GM21576 (cell line): ENCODE data around the gene ROBO3.

ENCODE experiments used
- ATAC-seq: cut with Tn5 transposase; IDR thresholded peaks from one replicate; pipeline ENCODE4 v1.9.1; 2021; ENCODE audit warnings: mild to moderate bottlenecking, moderate library complexity; ENCODE audit not compliant: unreplicated experiment

ROBO3 gene

DNA sequence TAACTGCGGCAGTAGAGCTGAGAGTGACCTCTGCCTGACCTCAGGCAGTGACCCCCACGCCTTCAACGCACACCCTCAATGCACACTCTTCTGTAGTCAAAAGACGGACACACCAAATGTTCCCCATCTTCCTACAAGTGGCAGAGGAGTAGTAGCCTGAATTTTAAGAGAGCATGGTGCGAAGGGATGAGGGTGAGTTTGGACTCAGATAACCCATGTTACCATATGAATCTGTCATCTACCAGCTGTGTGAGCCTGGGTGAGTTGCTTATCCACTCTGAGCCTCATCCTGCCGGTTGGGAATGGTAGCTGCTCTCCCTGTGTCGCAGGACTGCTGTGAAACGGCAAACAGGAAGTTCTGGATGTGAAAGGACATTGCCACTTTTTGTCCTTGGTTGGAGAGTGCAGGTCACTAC lies 20.6 kb upstream of the ROBO3 start:
- ATAC-seq = no peak

DNA sequence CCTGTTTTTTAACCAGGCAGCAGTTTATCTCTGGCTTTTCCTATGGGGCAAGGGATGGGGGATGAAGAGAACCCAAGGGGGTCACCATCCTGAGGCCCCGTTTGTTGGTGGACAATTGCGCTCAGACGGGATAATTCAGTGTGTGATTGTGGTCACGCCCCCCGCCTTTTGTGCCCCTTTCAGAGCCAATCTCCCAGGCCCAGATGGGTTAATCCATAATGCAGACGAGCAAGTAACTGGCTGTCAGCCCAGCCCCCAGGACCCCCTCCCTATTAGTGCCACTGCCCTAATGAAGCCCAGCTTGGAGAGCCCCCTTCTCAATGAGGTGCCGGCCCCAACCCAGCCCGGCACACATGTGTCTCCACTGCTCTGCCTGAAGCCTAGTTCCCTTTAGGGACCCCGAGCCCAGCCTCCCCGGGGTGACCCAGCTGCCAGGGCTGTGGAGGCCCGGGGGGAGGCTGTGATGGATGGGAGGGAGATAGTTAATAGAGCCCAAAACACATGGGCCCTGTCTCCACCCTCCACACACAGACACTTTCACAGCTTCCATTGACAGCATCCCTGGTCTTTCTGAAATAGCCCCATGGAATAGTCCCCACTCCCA lies 19.1 kb upstream of the ROBO3 start:
- no peak for ATAC-seq

DNA sequence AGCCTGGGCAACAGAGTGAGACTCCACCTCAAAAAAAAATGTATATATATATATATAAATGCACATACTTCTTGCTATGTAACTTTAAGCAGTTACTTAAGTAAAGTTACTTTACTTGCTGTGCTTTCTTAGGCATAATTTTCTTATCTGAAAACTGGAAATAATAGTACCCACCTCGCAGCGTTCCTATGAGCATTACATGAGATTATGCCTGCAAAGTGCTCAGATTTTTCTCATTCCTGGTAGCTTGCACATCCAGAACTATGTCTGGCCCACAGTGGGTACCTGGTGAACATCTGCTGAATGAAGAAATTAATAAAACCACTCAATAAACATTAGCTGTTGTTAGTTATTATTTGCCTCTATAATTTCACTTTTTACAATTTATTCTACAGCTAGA lies 6.1 kb upstream of the ROBO3 start:
- ATAC-seq = no peak

DNA sequence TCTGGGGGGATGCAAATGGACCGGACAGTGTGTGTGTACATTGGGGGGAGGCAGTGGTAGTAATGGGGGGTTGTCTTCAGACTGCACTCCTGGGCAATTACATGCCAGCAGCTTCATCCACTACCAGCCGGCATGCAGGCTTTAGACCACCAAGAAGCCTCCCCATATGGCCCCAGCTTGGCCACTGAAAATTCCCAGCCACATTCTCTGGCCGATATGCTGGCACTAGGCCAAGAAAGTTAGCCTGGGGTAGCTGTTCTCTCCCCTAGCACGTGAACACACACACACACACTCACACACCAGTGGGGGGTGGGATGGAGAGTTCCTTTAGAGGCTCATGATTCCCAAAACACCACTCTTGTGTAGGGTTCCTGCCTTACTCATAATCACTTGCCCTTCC lies 3.6 kb upstream of the ROBO3 start:
- no peak for ATAC-seq

- ATAC-seq = no peak
These were observed 2.0 kb upstream of the ROBO3 start for GRCh38 chr11:124863137-124863825.

- ATAC-seq = no peak
These were observed 1.4 kb upstream of the ROBO3 start for GRCh38 chr11:124863826-124864165.

GRCh38 chr11:124864176-124864891 lies 898 bp upstream of the ROBO3 start:
- ATAC-seq = no peak

DNA sequence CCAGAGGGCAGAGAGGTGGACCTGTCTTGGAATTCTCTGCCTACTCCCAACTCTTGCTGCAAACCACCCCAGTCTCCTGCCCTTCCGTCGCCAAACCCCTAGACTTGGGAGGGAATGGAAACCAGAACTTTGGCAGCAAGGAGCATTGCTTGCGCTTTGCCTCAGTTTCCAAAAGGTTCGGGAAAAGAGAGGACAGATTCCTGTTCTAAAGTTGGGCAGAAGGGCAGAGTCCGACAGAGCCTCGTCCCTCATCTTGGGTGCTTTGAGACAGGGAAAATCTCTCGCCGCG lies 396 bp upstream of the ROBO3 start:
- no peak for ATAC-seq

GRCh38 chr11:124865902-124866851 lies 945 bp downstream of the ROBO3 start:
- ATAC-seq = no peak

DNA sequence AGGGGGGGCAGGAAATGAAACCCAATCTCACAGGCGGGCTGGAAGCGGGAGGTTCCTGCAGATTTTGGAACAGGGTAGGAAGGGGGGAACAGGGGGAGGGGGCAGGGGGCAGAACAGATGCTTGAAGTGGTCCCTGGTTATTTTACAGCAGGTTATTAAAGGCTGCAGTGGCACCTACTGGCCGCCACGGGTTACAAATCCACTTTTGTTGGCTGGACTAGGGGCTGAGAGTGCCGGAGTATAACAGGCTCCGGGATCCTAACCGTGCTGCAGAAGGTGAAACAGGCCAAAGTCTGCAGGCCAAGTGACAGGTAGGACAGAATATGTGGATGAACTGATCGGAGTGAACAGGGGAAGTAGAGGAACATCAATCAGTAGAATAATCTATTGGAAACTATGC lies 2.5 kb downstream of the ROBO3 start:
- peak; percentile 57 for ATAC-seq

DNA sequence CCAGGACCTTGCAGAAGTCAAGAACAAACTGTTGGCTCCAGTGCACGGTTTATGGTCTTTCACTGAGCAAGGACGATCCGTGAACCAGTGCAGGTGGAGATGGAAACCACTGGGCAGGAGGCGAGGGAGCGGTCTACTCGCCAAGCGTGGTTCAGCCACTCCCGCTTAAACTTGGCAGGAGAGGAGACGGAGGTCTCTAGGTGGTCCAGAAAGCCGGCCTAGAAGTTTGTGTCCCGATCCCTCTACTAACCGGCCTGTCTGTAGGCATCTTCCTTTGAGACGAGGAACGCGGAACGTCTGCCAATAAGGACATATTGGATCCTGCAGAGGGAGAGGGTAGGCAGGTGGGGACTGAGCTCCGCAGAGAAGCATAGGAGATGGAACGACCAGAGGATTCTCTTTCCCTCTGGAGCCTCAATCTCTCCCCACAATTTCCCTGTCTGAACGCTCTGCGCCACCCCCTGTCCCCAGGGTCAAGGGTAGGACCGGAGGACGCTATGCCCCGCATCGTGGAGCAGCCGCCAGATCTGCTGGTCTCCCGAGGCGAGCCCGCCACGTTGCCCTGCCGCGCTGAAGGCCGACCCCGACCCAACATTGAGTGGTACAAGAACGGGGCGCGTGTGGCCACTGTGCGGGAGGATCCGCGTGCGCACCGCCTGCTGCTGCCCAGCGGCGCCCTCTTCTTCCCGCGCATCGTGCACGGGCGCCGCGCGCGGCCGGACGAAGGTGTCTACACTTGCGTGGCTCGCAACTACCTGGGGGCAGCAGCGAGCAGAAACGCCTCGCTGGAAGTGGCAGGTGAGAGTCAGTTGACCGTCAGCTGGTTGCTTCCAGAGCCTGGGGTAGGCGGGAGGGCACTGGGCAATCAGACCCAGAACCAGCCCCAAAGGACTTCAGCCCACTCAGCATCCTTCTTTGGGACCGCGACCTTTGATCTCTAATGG lies 3.4 kb downstream of the ROBO3 start:
- ATAC-seq = no peak

GRCh38 chr11:124869331-124869730 lies 4.1 kb downstream of the ROBO3 start:
- no peak for ATAC-seq

- no peak for ATAC-seq
These were observed 4.7 kb downstream of the ROBO3 start for GRCh38 chr11:124869856-124870387.

DNA sequence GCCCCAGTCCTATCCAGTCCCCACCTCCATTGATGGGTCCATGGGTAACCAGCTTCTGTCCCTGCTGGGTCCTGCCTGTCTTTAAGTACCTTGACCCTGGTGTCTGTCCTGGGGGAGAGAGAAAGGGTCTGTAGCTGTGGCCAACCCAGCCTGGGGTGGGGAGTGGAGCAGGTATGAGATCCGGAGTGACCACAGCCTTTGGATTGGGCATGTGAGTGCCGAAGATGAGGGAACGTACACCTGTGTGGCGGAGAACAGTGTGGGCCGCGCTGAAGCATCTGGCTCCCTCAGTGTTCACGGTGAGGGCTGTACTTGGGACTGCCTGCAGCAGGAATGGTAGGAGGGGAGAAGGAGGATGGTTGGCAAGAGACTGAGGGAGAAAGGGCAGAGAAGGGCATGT lies 5.2 kb downstream of the ROBO3 start:
- ATAC-seq = no peak

DNA sequence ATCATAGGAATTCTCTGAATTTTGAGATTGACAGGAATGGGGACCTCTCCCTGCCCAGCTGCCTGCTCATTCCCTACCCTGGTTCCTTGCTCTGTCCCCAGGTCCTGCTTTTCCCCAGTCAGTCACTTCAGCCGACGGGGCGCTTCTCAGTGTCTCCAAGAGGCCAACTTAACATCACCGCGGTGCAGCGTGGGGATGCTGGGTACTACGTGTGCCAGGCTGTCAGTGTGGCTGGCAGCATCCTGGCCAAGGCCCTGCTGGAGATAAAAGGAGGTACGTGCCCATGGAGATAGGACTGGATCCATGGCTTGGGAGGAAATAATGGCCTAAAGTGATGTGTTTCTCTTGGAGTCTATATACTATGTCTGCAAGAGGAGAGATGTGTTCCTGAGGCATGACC lies 7.0 kb downstream of the ROBO3 start:
- ATAC-seq = no peak

DNA sequence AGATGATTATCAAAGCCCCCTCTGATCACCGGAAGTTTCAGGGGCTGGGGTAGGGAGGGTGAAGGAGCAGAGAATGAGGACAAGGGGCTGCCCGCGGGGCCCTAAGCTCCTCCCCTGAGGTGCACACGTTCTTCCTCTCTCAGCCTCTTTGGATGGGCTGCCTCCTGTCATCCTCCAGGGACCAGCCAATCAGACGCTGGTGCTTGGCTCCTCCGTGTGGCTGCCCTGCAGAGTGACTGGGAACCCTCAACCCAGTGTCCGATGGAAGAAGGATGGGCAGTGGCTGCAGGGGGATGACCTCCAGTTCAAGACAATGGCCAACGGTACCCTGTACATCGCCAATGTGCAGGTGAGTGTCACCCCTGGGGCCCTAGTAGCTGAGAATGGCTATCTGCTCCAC lies 7.5 kb downstream of the ROBO3 start:
- no peak for ATAC-seq

DNA sequence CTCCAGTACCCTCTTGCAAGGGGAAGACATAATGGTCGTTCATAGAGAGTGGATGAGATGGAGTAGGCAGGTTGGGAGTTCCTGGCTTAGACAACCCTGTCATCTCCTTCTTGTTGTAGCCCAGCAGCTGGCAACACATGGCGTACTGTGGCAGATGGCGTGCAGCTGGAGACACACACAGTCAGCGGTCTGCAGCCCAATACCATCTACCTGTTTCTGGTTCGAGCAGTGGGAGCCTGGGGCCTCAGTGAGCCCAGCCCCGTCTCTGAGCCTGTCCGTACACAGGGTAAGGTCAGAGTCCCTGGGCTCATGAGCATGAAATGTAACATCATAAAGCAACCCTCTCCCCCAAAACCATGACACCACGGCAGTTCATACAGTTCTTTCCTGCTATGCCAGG lies 8.7 kb downstream of the ROBO3 start:
- ATAC-seq = no peak

- no peak for ATAC-seq
These were observed 9.5 kb downstream of the ROBO3 start for GRCh38 chr11:124874571-124875255.

DNA sequence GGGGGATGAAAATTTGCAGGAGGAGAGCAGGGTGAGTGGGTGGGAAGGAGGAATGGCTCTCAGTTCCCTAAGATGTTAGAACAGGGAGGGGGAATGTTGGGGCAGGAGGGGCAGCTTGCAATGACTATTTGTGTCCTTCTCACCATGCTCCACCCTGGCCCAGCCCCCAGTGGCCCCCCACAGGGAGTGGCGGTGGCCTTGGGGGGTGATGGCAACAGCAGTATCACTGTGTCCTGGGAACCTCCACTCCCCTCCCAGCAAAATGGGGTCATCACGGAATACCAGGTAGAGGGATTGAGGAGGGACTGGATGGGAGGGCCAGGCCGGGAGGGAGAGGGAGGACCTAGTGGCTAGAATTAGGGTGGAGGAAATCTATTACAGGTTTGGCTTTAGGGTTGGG lies 10.2 kb downstream of the ROBO3 start:
- ATAC-seq = no peak
